GM12873 (cell line): ENCODE results near the gene PKD2L2.

Experiments used
- CTCF ChIP-seq: IDR thresholded peaks from 2 replicates; pipeline ENCODE4 v1.5.1; 2012; ENCODE audit warnings: low read depth, mild to moderate bottlenecking, moderate library complexity, low read length, control low read depth; ENCODE audit not compliant: insufficient read depth; ENCODE audit errors: missing control alignments

The PKD2L2 gene

GRCh38 chr5:137856916-137857862 lies 32.1 kb upstream of the PKD2L2 start:
- no peak for TF ChIP-seq CTCF

- TF ChIP-seq CTCF = no peak
Observed at GRCh38 chr5:137858223-137858916, 30.9 kb upstream of the PKD2L2 start.

- TF ChIP-seq CTCF = no peak
Observed at GRCh38 chr5:137858954-137859353, 30.3 kb upstream of the PKD2L2 start.

GRCh38 chr5:137862251-137862650 lies 27.0 kb upstream of the PKD2L2 start:
- TF ChIP-seq CTCF = no peak

- TF ChIP-seq CTCF = no peak
Observed at GRCh38 chr5:137866541-137867388, 22.5 kb upstream of the PKD2L2 start.

GRCh38 chr5:137867664-137868063 lies 21.6 kb upstream of the PKD2L2 start, which contains the start of gene MYOT:
TSS of gene MYOT (plus strand) at chr5:137867860. CDS start at chr5:137870652, 2,792 bp downstream.
- no peak for TF ChIP-seq CTCF
